GM12891 (cell line): ENCODE data around the gene LINS1.

Source experiments
- POLR2AphosphoS5 ChIP-seq: IDR thresholded peaks from 2 replicates; pipeline ENCODE4 v1.6.1; 2011; ENCODE audit warnings: low read depth, low read length, control low read depth
- SPI1 ChIP-seq: IDR thresholded peaks from 2 replicates; pipeline ENCODE4 v1.6.1; 2011; ENCODE audit warnings: low read depth, low read length, control low read depth
- TAF1 ChIP-seq: IDR thresholded peaks from 2 replicates; pipeline ENCODE4 v1.6.1; 2011; ENCODE audit warnings: low read depth, low read length, control low read depth

GRCh38 chr15:100602064-100602822, at the start of gene LINS1, which contains the start of gene ASB7:
- TF ChIP-seq SPI1, result peak; percentile 94
- peak; percentile 34; the same call in 1 of the 2 replicates for TF ChIP-seq TAF1
- no peak; the same call in 1 of the 2 replicates for TF ChIP-seq POLR2AphosphoS5
